Neural progenitor cell (in vitro differentiated cells): ENCODE measurements around the gene MEGF9. TPM values are rescaled to one million over a fixed set of nuclear protein-coding genes. Genes with fewer than 3 reads are reported as not detected.

Experiments used
- DNase-seq: peaks from one replicate; pipeline ENCODE4 v3.0.0-alpha.2; 2016; ENCODE audit warnings: low spot score
- H2AFZ ChIP-seq: fragments of 200-600 bp; sonication (generic); replicated peaks from 2 replicates; pipeline ENCODE4 v1.6.1; 2016; ENCODE audit warnings: antibody characterized with exemption
- H3F3A ChIP-seq: fragments of 200-600 bp; sonication (generic); 2 replicates; pipeline ENCODE4 v1.6.1; 2016; ENCODE audit warnings: antibody characterized with exemption, low read depth
- H3K27ac ChIP-seq: fragments of 200-600 bp; sonication (generic); 2 replicates; pipeline ENCODE4 v1.5.1; 2016; ENCODE audit warnings: mild to moderate bottlenecking
- H3K27me3 ChIP-seq: fragments of 200-600 bp; sonication (generic); 2 replicates; pipeline ENCODE4 v1.6.1; 2016; ENCODE audit warnings: mild to moderate bottlenecking, moderate library complexity
- H3K36me3 ChIP-seq: fragments of 200-600 bp; sonication (generic); 2 replicates; pipeline ENCODE4 v1.5.1; 2016
- H3K4me1 ChIP-seq: fragments of 200-600 bp; sonication (generic); 2 replicates; pipeline ENCODE4 v1.6.1; 2016; ENCODE audit warnings: mixed run types
- H3K4me2 ChIP-seq: fragments of 200-600 bp; sonication (generic); 2 replicates; pipeline ENCODE4 v1.6.1; 2016
- H3K4me3 ChIP-seq: fragments of 200-600 bp; sonication (generic); 2 replicates; pipeline ENCODE4 v1.5.1; 2016
- H3K79me2 ChIP-seq: fragments of 200-600 bp; sonication (generic); 2 replicates; pipeline ENCODE4 v1.6.1; 2016; ENCODE audit warnings: low read depth
- H3K9ac ChIP-seq: fragments of 200-600 bp; sonication (generic); 2 replicates; pipeline ENCODE4 v1.6.1; 2016
- H3K9me3 ChIP-seq: fragments of 200-600 bp; sonication (generic); 2 replicates; pipeline ENCODE4 v1.5.1; 2016; ENCODE audit warnings: low read depth
- H4K20me1 ChIP-seq: fragments of 200-600 bp; sonication (generic); 2 replicates; pipeline ENCODE4 v1.6.1; 2016; ENCODE audit warnings: low read depth
- H3K27ac Mint-ChIP-seq: 3 replicates; pipeline ENCODE4 v1.8.0; 2021; ENCODE audit warnings: mixed read lengths
- H3K27me3 Mint-ChIP-seq: 2 replicates; pipeline ENCODE4 v1.8.0; 2022; ENCODE audit warnings: low read depth, mild to moderate bottlenecking, inconsistent platforms, moderate library complexity, mixed read lengths; ENCODE audit not compliant: insufficient read depth
- H3K36me3 Mint-ChIP-seq: 3 replicates; pipeline ENCODE4 v1.8.0; 2021; ENCODE audit warnings: mixed read lengths
- H3K4me1 Mint-ChIP-seq: 3 replicates; pipeline ENCODE4 v1.8.0; 2021; ENCODE audit warnings: mixed read lengths
- H3K4me3 Mint-ChIP-seq: 3 replicates; pipeline ENCODE4 v1.8.0; 2021; ENCODE audit warnings: mild to moderate bottlenecking, moderate library complexity, mixed read lengths
- H3K9me3 Mint-ChIP-seq: 3 replicates; pipeline ENCODE4 v1.8.0; 2020; ENCODE audit warnings: mixed read lengths
- CTCF ChIP-seq: fragments of 200-600 bp; sonication (generic); IDR thresholded peaks from 2 replicates; pipeline ENCODE4 v1.5.1; 2017; ENCODE audit warnings: antibody characterized with exemption, mild to moderate bottlenecking
- EZH2 ChIP-seq: fragments of 200-600 bp; sonication (generic); IDR thresholded peaks from 2 replicates; pipeline ENCODE4 v1.6.1; 2017; ENCODE audit warnings: antibody characterized with exemption, mild to moderate bottlenecking, moderate library complexity
- EZH2phosphoT487 ChIP-seq: fragments of 200-600 bp; sonication (generic); IDR thresholded peaks from 2 replicates; pipeline ENCODE4 v1.6.1; 2017; ENCODE audit warnings: antibody characterized with exemption
- total RNA-seq: library from RNA; depleted of rRNA; stranded (reverse); fragments of >200 nt; gene quantifications from 2 replicates; pipeline ENCODE4 v1.2.3, GENCODE V29; 2015; ENCODE audit warnings: low replicate concordance

The MEGF9 gene
- total RNA-seq, 1 donor from 2014 or later, result 6.2 TPM

- Histone ChIP-seq H3K4me2 (no peak overlapping the region), H3K27me3 (no peaks in the 10 kb centered on the region), H4K20me1 (peaks cover 35% of the 10 kb centered on the region), H3F3A (no peaks in the 10 kb centered on the region), H3K9ac (peak overlapping the region; percentile 42), H3K4me3 (no peak overlapping the region), H3K4me1 (no peaks in the 10 kb centered on the region), H3K9me3 (no peaks in the 10 kb centered on the region), H3K36me3 (peaks cover 4% of the 10 kb centered on the region), H3K27ac (no peak overlapping the region), H2AFZ (no peak overlapping the region), H3K79me2 (peaks cover 49% of the 10 kb centered on the region)
- no peak for DNase-seq
- no peak overlapping the region for H3K27ac Mint-ChIP-seq
- H3K36me3 Mint-ChIP-seq, result peaks cover 37% of the 10 kb centered on the region
- no peak overlapping the region for H3K4me3 Mint-ChIP-seq
- TF ChIP-seq EZH2phosphoT487 (no peak), EZH2 (no peak), CTCF (no peak)
- no peaks in the 10 kb centered on the region for H3K9me3 Mint-ChIP-seq
- no peaks in the 10 kb centered on the region for H3K4me1 Mint-ChIP-seq
- H3K27me3 Mint-ChIP-seq, result no peaks in the 10 kb centered on the region
Measured at GRCh38 chr9:120568816-120569215, 145.5 kb downstream of the MEGF9 start.

- Mint-ChIP-seq H3K4me3 (no peak overlapping the region), H3K36me3 (peaks cover 47% of the 10 kb centered on the region), H3K9me3 (no peaks in the 10 kb centered on the region), H3K4me1 (no peaks in the 10 kb centered on the region), H3K27ac (no peak overlapping the region), H3K27me3 (no peaks in the 10 kb centered on the region)
- TF ChIP-seq EZH2 (no peak), CTCF (no peak), EZH2phosphoT487 (no peak)
- H3K9ac ChIP-seq, result no peak overlapping the region
- no peaks in the 10 kb centered on the region for H3K9me3 ChIP-seq
- no peak overlapping the region for H2AFZ ChIP-seq
- peaks cover 4% of the 10 kb centered on the region for H3K36me3 ChIP-seq
- no peaks in the 10 kb centered on the region for H3K27me3 ChIP-seq
- H3K79me2 ChIP-seq, result peaks cover 49% of the 10 kb centered on the region
- no peaks in the 10 kb centered on the region for H3K4me1 ChIP-seq
- H4K20me1 ChIP-seq, result peaks cover 34% of the 10 kb centered on the region
- no peaks in the 10 kb centered on the region for H3F3A ChIP-seq
- H3K27ac ChIP-seq, result no peak overlapping the region
- DNase-seq, result no peak
- no peak overlapping the region for H3K4me2 ChIP-seq
- H3K4me3 ChIP-seq, result no peak overlapping the region
Measured at GRCh38 chr9:120567874-120568273, 146.4 kb downstream of the MEGF9 start.

GRCh38 chr9:120567081-120567480 is 147.2 kb downstream of the MEGF9 start:
- Histone ChIP-seq H3F3A (no peaks in the 10 kb centered on the region), H4K20me1 (peaks cover 34% of the 10 kb centered on the region), H3K27ac (no peak overlapping the region), H3K4me3 (no peak overlapping the region), H3K36me3 (peaks cover 4% of the 10 kb centered on the region), H3K79me2 (peaks cover 49% of the 10 kb centered on the region), H3K9me3 (no peaks in the 10 kb centered on the region), H3K4me2 (no peak overlapping the region), H3K27me3 (no peaks in the 10 kb centered on the region), H2AFZ (no peak overlapping the region), H3K9ac (no peak overlapping the region), H3K4me1 (no peaks in the 10 kb centered on the region)
- DNase-seq, result no peak
- H3K27ac Mint-ChIP-seq, result no peak overlapping the region
- H3K27me3 Mint-ChIP-seq, result no peaks in the 10 kb centered on the region
- no peak overlapping the region for H3K4me3 Mint-ChIP-seq
- H3K4me1 Mint-ChIP-seq, result no peaks in the 10 kb centered on the region
- H3K9me3 Mint-ChIP-seq, result no peaks in the 10 kb centered on the region
- peaks cover 53% of the 10 kb centered on the region for H3K36me3 Mint-ChIP-seq
- no peak for TF ChIP-seq EZH2phosphoT487

- H3K79me2 ChIP-seq, result peaks cover 61% of the 10 kb centered on the region
- no peaks in the 10 kb centered on the region for H3K4me1 Mint-ChIP-seq
- no peak overlapping the region for H3K27ac Mint-ChIP-seq
- peaks cover 4% of the 10 kb centered on the region for H3K36me3 ChIP-seq
- no peak overlapping the region for H3K4me3 ChIP-seq
- no peak overlapping the region for H3K9ac ChIP-seq
- H2AFZ ChIP-seq, result no peak overlapping the region
- H3K4me3 Mint-ChIP-seq, result no peak overlapping the region
- no peak for DNase-seq
- H3K9me3 ChIP-seq, result no peaks in the 10 kb centered on the region
- no peaks in the 10 kb centered on the region for H3F3A ChIP-seq
- H3K9me3 Mint-ChIP-seq, result no peaks in the 10 kb centered on the region
- H3K27me3 Mint-ChIP-seq, result peaks cover 2% of the 10 kb centered on the region
- H3K4me1 ChIP-seq, result no peaks in the 10 kb centered on the region
- no peak overlapping the region for H3K27ac ChIP-seq
- TF ChIP-seq CTCF (no peak), EZH2phosphoT487 (no peak), EZH2 (no peak)
- no peaks in the 10 kb centered on the region for H3K27me3 ChIP-seq
- peaks cover 35% of the 10 kb centered on the region for H4K20me1 ChIP-seq
- H3K36me3 Mint-ChIP-seq, result peaks cover 53% of the 10 kb centered on the region
- no peak overlapping the region for H3K4me2 ChIP-seq
Measured at GRCh38 chr9:120564589-120564988, 149.7 kb downstream of the MEGF9 start.
